K562 (cell line): Measurements from ENCODE around the gene NDUFA5. TPM values are rescaled to one million over a fixed set of nuclear protein-coding genes. Genes with fewer than 3 reads are reported as not detected.

ENCODE experiments used
- ADNP ChIP-seq: fragments of 200-800 bp; sonication (Bioruptor generic); IDR thresholded peaks from 2 replicates; pipeline ENCODE4 v1.6.1; 2016; ENCODE audit warnings: missing genetic modification characterization, missing compliant biosample characterization
- CHCHD3 ChIP-seq: fragments of 250-450 bp; sonication (Bioruptor Pico); IDR thresholded peaks from 2 replicates; pipeline ENCODE4 v2.1.2; 2022; ENCODE audit warnings: mild to moderate bottlenecking
- CTBP1 ChIP-seq: fragments of 450-650 bp; IDR thresholded peaks from 2 replicates; pipeline ENCODE4 v1.6.1; 2016; ENCODE audit warnings: borderline replicate concordance
- DACH1 ChIP-seq: fragments of 450-650 bp; IDR thresholded peaks from 2 replicates; pipeline ENCODE4 v1.6.1; 2018; ENCODE audit not compliant: partially characterized antibody
- EP400 ChIP-seq: fragments of 450-650 bp; IDR thresholded peaks from 2 replicates; pipeline ENCODE4 v1.6.1; 2017; ENCODE audit warnings: antibody characterized with exemption, mild to moderate bottlenecking, moderate library complexity
- HNRNPK ChIP-seq: fragments of 200-400 bp; formaldehyde crosslinking; IDR thresholded peaks from one replicate; pipeline ENCODE4 v1.6.1; 2018; ENCODE audit warnings: mild to moderate bottlenecking, low read depth, low read length; ENCODE audit not compliant: poor library complexity, severe bottlenecking
- NFXL1 ChIP-seq: fragments of 450-650 bp; formaldehyde crosslinking; IDR thresholded peaks from 2 replicates; pipeline ENCODE4 v1.4.0; 2021; ENCODE audit warnings: mild to moderate bottlenecking
- PHB2 ChIP-seq: fragments of 450-650 bp; IDR thresholded peaks from 2 replicates; pipeline ENCODE4 v1.6.1; 2017; ENCODE audit warnings: low read depth
- POLR2B ChIP-seq: fragments of 450-650 bp; IDR thresholded peaks from 2 replicates; pipeline ENCODE4 v1.6.1; 2018; ENCODE audit warnings: low read depth; ENCODE audit not compliant: partially characterized antibody
- SUPT5H ChIP-seq: fragments of 450-650 bp; IDR thresholded peaks from 2 replicates; pipeline ENCODE4 v1.6.1; 2016
- ZFX ChIP-seq: sonication (generic); formaldehyde crosslinking; IDR thresholded peaks from 2 replicates; pipeline ENCODE4 v1.8.0; 2022; ENCODE audit warnings: mild to moderate bottlenecking, missing genetic modification reagents, moderate library complexity
- ZNF174 ChIP-seq: fragments of 250-450 bp; sonication (Bioruptor Pico); IDR thresholded peaks from 2 replicates; pipeline ENCODE4 v1.4.0; 2020; ENCODE audit warnings: mild to moderate bottlenecking
- ZNF239 ChIP-seq: fragments of 250-450 bp; sonication (Bioruptor Pico); IDR thresholded peaks from 2 replicates; pipeline ENCODE4 v1.4.0; 2020; ENCODE audit warnings: mild to moderate bottlenecking
- ZNF766 ChIP-seq: fragments of 200-800 bp; sonication (Bioruptor generic); conservative IDR thresholded peaks from 2 replicates; pipeline ENCODE4 v1.6.1; 2016; ENCODE audit warnings: missing genetic modification characterization, missing compliant biosample characterization
- ZNF785 ChIP-seq: fragments of 250-450 bp; sonication (Bioruptor Pico); IDR thresholded peaks from 2 replicates; pipeline ENCODE4 v1.4.0; 2020; ENCODE audit warnings: mild to moderate bottlenecking
- polyA plus RNA-seq, 8 experiments: library from polyadenylated mRNA; depleted of rRNA in 4 of 8; stranded (reverse) in 5 of 8; unstranded in 3 of 8; fragments of >200 nt; fragmentation: Nextera tagmentation in 2 of 8; fragmentation: Illumina TruSeq in 1 of 8; extraction: Ambion mirVana in 2 of 8; extraction: Trizol in 1 of 8; gene quantifications; 2 replicates each; pipeline versions ENCODE4 v1.2.1 to v1.2.3, GENCODE V29; 2011 to 2014; ENCODE audit warnings: inconsistent platforms in 1 of 8, missing spikeins in 1 of 8
- total RNA-seq, 7 experiments: library from RNA; depleted of rRNA in 6 of 7; stranded (reverse); fragments of >200 nt in 6 of 7; fragmentation: Illumina TruSeq in 2 of 7; extraction: Trizol in 2 of 7; gene quantifications; 2 replicates each; pipeline versions ENCODE4 v1.2.1 to v1.2.3, GENCODE V29; 2011 to 2021; ENCODE audit warnings: low replicate concordance in 1 of 7
- TF ChIP-seq, protein P1 (sequence below): sonication (generic); formaldehyde crosslinking; IDR thresholded peaks from 2 replicates; pipeline ENCODE4 v1.8.0; 2023; ENCODE audit warnings: mild to moderate bottlenecking, missing genetic modification reagents
- TF ChIP-seq, protein P2 (sequence below): fragments of 250-450 bp; sonication (Bioruptor Pico); IDR thresholded peaks from 2 replicates; pipeline ENCODE4 v1.4.0; 2020; ENCODE audit warnings: mild to moderate bottlenecking, moderate library complexity
- TF ChIP-seq, protein P3 (sequence below): IDR thresholded peaks from 2 replicates; pipeline ENCODE4 v1.6.1; 2011; ENCODE audit not compliant: insufficient read length; ENCODE audit errors: extremely low read depth
- TF ChIP-seq, protein P4 (sequence below): fragments of 150-350 bp; conservative IDR thresholded peaks from 2 replicates; pipeline ENCODE4 v1.6.1; 2014; ENCODE audit warnings: low read length

The NDUFA5 gene
- total and polyA plus RNA-seq, 9 of the 15 experiments (the other 6 are each of a cell fraction or from before 2014, with no cell fraction given), result 155 to 677 (median 269) TPM

DNA sequence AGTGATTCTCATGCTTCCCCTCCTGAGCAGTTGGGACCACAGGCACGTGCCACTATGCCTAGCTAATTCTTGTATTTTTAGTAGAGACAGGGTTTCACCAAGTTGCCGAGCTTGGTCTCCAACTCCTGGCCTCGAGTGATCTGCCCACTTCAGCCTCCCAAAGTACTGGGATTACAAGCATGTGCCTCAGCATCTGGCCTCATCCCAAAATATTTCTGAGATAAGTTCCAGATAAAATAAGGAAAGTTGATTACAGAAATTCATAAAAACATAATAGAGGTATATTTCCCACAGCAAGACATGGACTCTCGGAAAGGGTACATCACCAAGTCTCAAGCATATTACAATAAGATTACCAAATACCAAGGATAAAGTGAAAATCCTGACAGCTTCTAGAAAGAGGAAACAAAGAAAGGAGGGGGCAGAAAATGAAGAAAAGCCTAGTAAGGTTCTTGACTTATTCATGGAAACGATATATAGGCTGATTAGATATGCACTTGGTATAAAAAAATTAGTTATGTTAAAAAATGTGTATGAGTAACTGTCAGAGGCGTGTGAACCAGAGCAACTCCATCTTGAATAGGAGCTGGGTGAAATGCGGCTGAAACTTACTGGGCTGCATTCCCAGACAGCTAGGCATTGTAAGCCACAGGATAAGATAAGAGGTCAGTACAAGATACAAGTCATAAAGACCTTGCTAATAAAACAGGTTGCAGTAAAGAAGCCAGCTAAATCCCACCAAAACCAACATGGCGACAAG, 58.2 kb downstream of the NDUFA5 start (continued):
- TF ChIP-seq, protein P1, sequence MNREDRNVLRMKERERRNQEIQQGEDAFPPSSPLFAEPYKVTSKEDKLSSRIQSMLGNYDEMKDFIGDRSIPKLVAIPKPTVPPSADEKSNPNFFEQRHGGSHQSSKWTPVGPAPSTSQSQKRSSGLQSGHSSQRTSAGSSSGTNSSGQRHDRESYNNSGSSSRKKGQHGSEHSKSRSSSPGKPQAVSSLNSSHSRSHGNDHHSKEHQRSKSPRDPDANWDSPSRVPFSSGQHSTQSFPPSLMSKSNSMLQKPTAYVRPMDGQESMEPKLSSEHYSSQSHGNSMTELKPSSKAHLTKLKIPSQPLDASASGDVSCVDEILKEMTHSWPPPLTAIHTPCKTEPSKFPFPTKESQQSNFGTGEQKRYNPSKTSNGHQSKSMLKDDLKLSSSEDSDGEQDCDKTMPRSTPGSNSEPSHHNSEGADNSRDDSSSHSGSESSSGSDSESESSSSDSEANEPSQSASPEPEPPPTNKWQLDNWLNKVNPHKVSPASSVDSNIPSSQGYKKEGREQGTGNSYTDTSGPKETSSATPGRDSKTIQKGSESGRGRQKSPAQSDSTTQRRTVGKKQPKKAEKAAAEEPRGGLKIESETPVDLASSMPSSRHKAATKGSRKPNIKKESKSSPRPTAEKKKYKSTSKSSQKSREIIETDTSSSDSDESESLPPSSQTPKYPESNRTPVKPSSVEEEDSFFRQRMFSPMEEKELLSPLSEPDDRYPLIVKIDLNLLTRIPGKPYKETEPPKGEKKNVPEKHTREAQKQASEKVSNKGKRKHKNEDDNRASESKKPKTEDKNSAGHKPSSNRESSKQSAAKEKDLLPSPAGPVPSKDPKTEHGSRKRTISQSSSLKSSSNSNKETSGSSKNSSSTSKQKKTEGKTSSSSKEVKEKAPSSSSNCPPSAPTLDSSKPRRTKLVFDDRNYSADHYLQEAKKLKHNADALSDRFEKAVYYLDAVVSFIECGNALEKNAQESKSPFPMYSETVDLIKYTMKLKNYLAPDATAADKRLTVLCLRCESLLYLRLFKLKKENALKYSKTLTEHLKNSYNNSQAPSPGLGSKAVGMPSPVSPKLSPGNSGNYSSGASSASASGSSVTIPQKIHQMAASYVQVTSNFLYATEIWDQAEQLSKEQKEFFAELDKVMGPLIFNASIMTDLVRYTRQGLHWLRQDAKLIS (CRISPR knock-in tag), result no peak
- no peak for TF ChIP-seq DACH1
- no peak for TF ChIP-seq CTBP1
- TF ChIP-seq, protein P2, sequence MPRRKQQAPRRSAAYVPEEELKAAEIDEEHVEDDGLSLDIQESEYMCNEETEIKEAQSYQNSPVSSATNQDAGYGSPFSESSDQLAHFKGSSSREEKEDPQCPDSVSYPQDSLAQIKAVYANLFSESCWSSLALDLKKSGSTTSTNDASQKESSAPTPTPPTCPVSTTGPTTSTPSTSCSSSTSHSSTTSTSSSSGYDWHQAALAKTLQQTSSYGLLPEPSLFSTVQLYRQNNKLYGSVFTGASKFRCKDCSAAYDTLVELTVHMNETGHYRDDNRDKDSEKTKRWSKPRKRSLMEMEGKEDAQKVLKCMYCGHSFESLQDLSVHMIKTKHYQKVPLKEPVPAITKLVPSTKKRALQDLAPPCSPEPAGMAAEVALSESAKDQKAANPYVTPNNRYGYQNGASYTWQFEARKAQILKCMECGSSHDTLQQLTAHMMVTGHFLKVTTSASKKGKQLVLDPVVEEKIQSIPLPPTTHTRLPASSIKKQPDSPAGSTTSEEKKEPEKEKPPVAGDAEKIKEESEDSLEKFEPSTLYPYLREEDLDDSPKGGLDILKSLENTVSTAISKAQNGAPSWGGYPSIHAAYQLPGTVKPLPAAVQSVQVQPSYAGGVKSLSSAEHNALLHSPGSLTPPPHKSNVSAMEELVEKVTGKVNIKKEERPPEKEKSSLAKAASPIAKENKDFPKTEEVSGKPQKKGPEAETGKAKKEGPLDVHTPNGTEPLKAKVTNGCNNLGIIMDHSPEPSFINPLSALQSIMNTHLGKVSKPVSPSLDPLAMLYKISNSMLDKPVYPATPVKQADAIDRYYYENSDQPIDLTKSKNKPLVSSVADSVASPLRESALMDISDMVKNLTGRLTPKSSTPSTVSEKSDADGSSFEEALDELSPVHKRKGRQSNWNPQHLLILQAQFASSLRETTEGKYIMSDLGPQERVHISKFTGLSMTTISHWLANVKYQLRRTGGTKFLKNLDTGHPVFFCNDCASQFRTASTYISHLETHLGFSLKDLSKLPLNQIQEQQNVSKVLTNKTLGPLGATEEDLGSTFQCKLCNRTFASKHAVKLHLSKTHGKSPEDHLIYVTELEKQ, result peak; percentile 95
- no peak for TF ChIP-seq CHCHD3 (CRISPR knock-in tag)
- TF ChIP-seq ZNF239 (CRISPR knock-in tag), result peak; percentile 95
- TF ChIP-seq PHB2, result no peak
- TF ChIP-seq POLR2B, result no peak
- TF ChIP-seq ZNF766 (CRISPR knock-in tag), result peak; percentile 98
- no peak for TF ChIP-seq ZNF785 (CRISPR knock-in tag)
- peak; percentile 93 for TF ChIP-seq ZNF174 (CRISPR knock-in tag)
- TF ChIP-seq SUPT5H, result no peak
- no peak for TF ChIP-seq ADNP (tag)
- TF ChIP-seq HNRNPK, result no peak
- no peak for TF ChIP-seq EP400
- peak; percentile 93 for TF ChIP-seq NFXL1 (CRISPR knock-in tag)
- TF ChIP-seq, protein P3, sequence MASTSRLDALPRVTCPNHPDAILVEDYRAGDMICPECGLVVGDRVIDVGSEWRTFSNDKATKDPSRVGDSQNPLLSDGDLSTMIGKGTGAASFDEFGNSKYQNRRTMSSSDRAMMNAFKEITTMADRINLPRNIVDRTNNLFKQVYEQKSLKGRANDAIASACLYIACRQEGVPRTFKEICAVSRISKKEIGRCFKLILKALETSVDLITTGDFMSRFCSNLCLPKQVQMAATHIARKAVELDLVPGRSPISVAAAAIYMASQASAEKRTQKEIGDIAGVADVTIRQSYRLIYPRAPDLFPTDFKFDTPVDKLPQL, result no peak
- TF ChIP-seq, protein P4, sequence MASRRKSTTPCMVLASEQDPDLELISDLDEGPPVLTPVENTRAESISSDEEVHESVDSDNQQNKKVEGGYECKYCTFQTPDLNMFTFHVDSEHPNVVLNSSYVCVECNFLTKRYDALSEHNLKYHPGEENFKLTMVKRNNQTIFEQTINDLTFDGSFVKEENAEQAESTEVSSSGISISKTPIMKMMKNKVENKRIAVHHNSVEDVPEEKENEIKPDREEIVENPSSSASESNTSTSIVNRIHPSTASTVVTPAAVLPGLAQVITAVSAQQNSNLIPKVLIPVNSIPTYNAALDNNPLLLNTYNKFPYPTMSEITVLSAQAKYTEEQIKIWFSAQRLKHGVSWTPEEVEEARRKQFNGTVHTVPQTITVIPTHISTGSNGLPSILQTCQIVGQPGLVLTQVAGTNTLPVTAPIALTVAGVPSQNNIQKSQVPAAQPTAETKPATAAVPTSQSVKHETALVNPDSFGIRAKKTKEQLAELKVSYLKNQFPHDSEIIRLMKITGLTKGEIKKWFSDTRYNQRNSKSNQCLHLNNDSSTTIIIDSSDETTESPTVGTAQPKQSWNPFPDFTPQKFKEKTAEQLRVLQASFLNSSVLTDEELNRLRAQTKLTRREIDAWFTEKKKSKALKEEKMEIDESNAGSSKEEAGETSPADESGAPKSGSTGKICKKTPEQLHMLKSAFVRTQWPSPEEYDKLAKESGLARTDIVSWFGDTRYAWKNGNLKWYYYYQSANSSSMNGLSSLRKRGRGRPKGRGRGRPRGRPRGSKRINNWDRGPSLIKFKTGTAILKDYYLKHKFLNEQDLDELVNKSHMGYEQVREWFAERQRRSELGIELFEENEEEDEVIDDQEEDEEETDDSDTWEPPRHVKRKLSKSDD, result no peak
- TF ChIP-seq ZFX (CRISPR knock-in tag), result no peak
